ENCODE data around the gene GABPB1.

The GABPB1 gene

DNA sequence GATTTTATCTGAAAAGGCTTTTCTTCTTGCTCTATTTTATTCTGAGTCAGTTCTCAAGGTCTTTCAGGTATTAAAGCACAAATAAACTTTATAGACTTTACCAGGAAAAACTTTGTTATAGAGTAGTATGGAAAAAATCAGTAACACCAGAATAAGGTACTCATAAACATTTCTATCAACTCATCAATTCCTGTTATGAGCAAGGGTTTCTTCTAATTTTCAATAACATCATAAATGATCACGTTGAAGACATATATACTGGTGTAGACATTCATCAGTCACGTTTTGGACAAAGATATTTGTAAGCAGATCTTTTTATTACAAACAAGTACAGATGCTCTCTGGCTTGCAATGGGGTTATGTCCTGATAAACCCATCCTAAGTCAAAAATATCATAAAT is 79.9 kb downstream of the GABPB1 start:
- no peak for DNase-seq

DNA sequence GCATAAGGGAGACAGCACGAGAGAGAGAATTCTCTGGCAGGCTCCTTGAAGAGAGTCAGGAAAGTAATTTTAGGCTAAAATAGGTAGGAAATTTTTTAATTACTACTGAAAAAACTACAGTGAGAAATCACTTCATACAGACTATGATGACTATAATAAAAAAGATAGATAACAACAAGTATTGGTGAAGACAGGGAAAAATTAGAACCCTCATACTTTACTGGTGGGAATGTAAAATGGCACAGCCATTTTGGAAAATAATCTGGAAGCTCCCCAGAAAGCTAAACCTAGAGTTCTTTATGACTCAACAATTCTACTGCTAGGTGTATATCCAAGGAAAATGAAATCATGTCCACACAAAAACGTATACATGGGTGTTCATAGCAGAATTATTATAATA is 87.4 kb downstream of the GABPB1 start:
- DNase-seq, result no peak

- DNase-seq, result no peak
These were observed 89.4 kb downstream of the GABPB1 start, which contains the start of gene HDC for GRCh38 chr15:50265620-50266019. HDC (minus strand) TSS chr15:50265726; CDS start chr15:50265623, 103 bp downstream.

- DNase-seq, result no peak
These were observed 92.5 kb downstream of the GABPB1 start for GRCh38 chr15:50262533-50262932.

- DNase-seq, result no peak
These were observed 93.0 kb downstream of the GABPB1 start for GRCh38 chr15:50261981-50262380.

DNA sequence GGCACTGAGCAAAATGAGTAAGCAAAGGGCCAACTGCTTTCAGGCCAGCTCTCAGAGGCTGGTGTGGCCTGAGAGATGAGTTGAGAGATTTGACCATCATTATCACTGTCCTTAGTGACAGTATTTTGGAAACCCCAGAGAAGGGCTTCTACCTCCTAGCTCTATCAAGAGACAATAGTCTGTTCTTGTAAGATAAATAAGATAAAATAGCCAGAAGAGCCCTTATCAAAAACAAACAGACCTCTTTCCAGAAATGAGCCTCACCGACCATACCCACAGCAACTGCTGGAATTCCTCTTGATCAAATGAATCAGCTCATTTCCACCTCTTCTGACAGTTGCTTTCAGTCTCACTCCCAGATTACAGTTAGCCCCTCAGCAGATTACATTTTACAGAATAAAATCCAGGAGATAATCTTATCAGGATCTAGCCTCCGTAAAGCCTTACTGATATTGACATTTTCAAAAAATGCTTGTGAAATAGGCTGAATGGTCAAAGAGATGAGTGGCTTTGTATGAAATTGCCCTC is 94.0 kb downstream of the GABPB1 start:
- DNase-seq, result no peak

DNA sequence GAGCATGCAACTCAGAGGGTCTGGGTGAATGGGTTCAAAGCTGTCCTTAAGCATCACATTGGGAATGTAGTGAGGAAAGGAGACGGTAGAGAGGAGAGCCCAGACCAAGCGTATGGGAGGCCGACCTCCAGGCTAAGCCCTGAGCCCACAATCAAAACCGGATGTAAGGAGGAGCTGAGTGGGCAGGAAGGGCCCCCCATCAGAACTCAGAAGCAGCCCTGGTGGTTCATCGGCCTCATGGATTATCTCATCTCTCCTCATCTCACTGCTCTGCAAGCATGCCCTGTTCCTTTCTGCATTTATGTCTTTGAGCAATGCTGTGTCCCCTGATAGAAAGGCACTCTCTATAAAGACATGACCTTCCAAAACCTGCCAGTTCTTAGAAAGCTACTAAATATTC is 95.7 kb downstream of the GABPB1 start:
- no peak for DNase-seq

- no peak for DNase-seq
These were observed 97.1 kb downstream of the GABPB1 start for GRCh38 chr15:50257924-50258323.

DNA sequence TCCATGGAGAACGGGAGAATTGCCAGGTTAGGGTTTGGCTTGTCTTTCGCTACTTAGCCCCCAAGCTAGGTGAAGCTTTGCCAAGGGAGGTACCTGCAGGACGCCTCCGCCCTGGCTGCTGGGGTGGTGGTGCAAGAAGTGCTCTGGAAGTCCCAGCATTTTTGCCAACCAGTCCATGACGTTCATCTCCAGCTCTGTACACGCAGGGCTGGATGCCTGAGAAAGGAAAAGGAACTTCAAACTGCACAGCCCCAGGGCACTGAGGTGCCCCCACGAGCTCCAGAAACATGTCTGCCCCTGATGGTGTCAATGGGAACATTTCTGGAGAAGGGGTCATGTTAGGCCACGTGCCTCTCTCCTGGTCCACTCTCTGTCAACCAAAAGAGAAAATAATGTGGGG is 97.7 kb downstream of the GABPB1 start:
- no peak for DNase-seq

DNA sequence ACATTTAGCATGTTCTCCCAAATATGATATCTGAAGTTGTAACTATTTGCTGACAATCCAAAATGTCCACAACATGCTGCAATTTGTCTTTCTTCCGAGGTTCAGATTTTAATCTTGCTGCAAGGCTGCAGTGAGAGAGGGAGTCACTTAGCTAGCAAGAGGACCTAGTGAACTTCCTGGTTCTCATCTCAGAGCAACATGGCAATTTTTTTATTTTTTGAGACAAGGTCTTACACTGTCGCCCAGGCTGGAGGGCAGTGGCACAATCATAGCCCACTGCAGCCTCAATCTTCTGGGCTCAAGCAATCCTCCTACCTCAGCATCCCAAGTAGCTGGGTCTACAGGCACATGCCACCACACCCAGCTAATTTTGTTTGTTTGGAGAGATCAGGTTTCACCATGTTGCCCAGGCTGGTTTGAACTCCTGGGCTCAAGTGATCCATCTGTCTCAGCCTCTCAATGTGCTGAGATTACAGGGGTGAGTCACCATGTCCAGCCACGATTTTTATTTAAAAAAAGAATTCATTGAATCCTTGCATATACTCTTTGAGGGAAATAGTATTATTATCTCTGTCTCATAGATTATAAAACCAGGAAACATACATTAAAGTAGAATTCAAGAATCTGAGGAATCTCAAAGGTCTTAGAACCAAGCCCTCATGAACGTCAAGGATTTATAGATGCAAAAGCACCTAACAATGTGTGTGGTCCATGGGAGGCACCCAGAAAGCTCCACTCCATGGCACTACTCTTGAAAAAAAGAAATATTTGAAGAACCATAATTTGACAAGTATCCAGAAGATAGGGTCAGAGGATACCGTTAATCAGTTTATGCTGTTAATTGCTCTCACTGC is 98.6 kb downstream of the GABPB1 start:
- no peak for DNase-seq

GRCh38 chr15:50252556-50252955 is 102.4 kb downstream of the GABPB1 start:
- no peak for DNase-seq

GRCh38 chr15:50251638-50252182 is 103.3 kb downstream of the GABPB1 start:
- no peak for DNase-seq

- DNase-seq, result no peak
These were observed 104.1 kb downstream of the GABPB1 start for GRCh38 chr15:50250760-50251394.

DNA sequence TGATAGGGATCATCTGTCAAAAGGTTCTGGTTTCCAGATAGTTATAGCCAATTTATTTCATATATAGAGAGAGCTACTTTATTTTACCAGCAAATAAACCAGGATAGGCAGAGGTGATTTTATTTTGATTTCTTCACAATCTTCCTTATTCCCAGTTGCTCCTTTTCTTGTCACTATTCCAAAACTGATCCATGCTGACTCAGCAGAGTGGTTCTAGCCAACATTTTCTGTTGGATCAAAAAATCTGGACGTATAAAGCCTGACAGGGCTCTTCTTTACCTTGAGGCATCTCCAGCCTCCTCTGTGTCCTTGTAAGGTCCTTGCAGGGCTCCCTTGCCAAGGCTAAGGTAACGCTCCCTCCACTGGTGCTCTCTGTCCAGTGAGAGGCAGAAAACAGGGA is 105.3 kb downstream of the GABPB1 start:
- DNase-seq, result no peak

DNA sequence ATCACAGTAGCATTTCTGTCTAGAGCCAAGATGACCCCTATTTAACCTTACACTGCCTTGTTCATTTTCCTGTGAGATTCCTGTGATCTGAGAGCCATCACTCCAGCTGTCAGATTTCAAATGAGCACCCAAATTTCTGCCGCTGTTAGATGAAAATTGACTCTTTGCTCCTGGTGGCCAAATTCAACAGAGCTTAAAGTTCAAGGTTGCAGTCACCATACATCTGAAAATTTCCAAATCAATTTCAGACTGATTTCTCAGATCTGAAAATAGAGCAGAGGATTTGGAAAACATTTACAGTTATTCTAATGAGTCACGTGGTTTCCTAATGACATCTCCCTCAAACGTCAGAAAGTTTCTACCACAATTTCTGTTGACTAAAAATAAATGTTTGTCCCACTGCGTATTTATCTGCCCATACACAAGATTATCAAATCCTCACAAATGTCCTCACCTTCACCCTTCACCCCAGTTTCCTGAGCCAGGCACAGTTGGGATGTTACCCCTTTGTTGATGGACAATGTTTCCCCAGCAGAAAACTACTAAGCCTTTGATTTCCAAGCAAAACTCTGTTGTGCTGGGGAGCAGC is 105.9 kb downstream of the GABPB1 start:
- DNase-seq, result no peak

GRCh38 chr15:50247819-50248655 is 107.0 kb downstream of the GABPB1 start:
- no peak for DNase-seq

DNA sequence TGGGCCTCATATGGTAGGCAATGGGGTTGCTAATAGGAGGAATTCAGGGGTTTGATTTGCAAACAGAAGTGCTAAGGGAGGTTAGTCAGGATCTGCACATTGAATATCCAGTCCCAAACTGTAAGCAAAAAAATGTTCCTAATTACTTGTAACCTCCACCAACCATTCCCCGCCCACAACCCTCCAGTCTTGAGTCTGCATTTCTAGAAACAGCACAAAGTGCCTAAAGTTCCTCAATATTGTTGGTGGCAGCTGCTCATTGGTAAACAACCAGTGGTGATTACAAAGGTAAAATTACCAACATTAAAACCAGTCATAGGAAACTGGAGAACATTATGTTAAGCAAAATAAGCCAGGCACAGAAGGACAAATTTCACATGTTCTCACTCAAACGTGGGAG is 108.4 kb downstream of the GABPB1 start:
- no peak for DNase-seq

DNA sequence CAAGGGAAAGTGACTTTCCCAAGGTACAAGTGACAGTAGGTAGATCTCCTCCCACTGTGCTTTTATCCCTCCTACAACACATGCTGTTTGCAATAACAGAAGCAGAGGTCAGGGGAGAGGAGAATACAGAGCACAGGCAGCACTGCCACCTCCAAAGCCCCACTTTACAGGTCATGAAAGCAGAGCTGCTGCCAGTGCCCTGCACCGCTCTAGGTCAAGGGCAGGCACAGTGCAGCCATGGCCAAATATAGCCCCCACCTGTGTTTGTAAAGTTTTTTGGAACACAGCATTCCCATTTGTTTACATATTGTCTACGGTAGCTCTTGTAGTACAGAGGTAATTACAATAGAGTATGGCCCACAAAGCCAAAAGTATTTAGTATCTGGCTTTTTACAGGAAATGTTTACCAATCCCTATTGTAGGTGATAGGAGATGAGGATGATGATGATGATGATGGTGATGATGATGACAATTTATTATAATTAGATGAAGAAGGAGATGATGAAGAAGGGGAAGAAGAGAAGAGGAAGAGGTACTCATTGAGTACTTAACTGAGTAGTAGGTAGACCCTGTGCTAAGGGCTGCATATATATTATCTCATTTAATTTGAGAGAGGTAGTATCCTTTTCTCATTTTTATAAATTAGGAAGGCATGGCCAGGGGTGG is 109.9 kb downstream of the GABPB1 start:
- DNase-seq, result no peak

DNA sequence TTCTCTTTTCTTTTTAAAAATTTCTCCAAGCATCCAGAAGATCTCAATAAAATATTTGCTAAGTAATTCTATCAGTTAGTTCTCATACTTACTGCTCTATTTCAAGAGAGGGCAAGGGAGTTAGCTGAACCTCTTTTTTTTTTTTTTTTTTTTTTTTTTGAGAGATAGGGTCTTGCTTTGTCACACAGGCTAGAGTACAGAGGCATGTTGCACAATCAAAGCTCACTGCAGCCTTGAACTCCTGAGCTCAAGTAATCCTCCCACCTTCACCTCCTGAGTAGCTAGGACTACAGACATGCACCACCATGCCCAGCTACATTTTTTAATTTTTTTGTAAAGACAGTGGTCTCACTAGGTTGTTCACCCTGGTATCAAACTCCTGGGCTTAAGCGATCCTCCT is 110.8 kb downstream of the GABPB1 start:
- no peak for DNase-seq

GRCh38 chr15:50241684-50242450 is 113.1 kb downstream of the GABPB1 start:
- DNase-seq, result no peak

- DNase-seq, result no peak
These were observed 116.7 kb downstream of the GABPB1 start for GRCh38 chr15:50238255-50238654.
